Fibroblast of skin of right biceps (primary cell): Measurements from ENCODE around the gene NTN3.
"Not testable (repeated sequence)": the region's sequence is repeated elsewhere in the genome, so short reads cannot be mapped to it uniquely, and the experiment has no call there.

Experiments used
- DNase-seq: peaks from one replicate; pipeline ENCODE4 v3.0.0-alpha.2; 2013

The NTN3 gene

GRCh38 chr16:2441143-2441804, 29.8 kb upstream of the NTN3 start:
- not testable (repeated sequence) for DNase-seq

GRCh38 chr16:2443555-2443954, 27.5 kb upstream of the NTN3 start:
- no peak for DNase-seq

- DNase-seq: no peak
Measured at GRCh38 chr16:2447920-2448583, 23.0 kb upstream of the NTN3 start.

- no peak for DNase-seq
Measured at GRCh38 chr16:2449118-2449517, 22.0 kb upstream of the NTN3 start.

GRCh38 chr16:2450535-2450934, 20.6 kb upstream of the NTN3 start:
- DNase-seq: no peak

GRCh38 chr16:2450975-2451381, 20.1 kb upstream of the NTN3 start:
- DNase-seq: no peak

GRCh38 chr16:2451851-2452320, 19.2 kb upstream of the NTN3 start:
- no peak for DNase-seq

- no peak for DNase-seq
Measured at GRCh38 chr16:2452650-2453049, 18.4 kb upstream of the NTN3 start.

GRCh38 chr16:2455081-2455845, 15.8 kb upstream of the NTN3 start:
- DNase-seq: no peak

- DNase-seq: no peak
Measured at GRCh38 chr16:2456551-2457153, 14.4 kb upstream of the NTN3 start.

GRCh38 chr16:2457267-2457666, 13.8 kb upstream of the NTN3 start:
- DNase-seq: no peak

- DNase-seq: no peak
Measured at GRCh38 chr16:2457946-2458345, 13.2 kb upstream of the NTN3 start.

GRCh38 chr16:2458887-2459646, 12.0 kb upstream of the NTN3 start:
- DNase-seq: no peak

- DNase-seq: peak; percentile 93
Measured at GRCh38 chr16:2459647-2460390, 11.3 kb upstream of the NTN3 start, which contains the start of gene TEDC2. TSS of gene TEDC2 (plus strand) at chr16:2460109. CDS start at chr16:2460145, 36 bp downstream.

- no peak for DNase-seq
Measured at GRCh38 chr16:2460391-2460713, 10.7 kb upstream of the NTN3 start.

GRCh38 chr16:2460916-2461315, 10.2 kb upstream of the NTN3 start:
- no peak for DNase-seq

- no peak for DNase-seq
Measured at GRCh38 chr16:2462031-2462866, 8.8 kb upstream of the NTN3 start.

- no peak for DNase-seq
Measured at GRCh38 chr16:2464333-2464732, 6.8 kb upstream of the NTN3 start.

- DNase-seq: no peak
Measured at GRCh38 chr16:2465653-2466415, 5.3 kb upstream of the NTN3 start.
